ENCODE measurements around the gene RAB11FIP3. TPM values are rescaled to one million over a fixed set of nuclear protein-coding genes. Genes with fewer than 3 reads are reported as not detected.

RAB11FIP3 gene
- total and polyA plus RNA-seq, 10 of the 15 experiments (the other 5 are each of a cell fraction or from before 2014, with no cell fraction given), result 1.2 to 27.3 (median 7.7) TPM

DNA sequence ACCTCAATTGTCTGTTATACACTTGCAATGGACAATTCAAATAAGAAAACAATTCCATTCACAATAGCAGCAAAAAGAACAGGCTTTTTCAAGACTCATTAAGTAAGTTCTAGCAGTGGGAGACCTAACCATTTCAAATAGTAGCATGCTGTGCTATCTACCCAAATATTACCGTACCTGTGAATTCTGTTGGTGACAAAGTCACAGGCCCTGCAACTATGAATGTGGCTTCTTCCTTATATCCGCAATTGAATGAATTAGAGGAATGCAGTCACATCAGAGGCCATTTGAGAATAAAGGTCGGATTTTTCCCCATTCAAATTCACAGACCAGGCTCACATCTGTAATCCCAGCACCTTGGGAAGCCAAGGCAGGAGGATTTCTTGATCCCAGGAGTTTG is 29.2 kb upstream of the RAB11FIP3 start:
- intact Hi-C loops (cut with micrococcal nuclease; ENCODE audit: unreplicated experiment) (loop anchor here (10.0 kb wide), 2 partner anchors 99 to 269 kb away; partner anchors contain the start of gene RHOT2), in situ Hi-C loops (cut with MboI) (loop anchor here (10.0 kb wide), 1 partner anchor 269 kb away; the partner anchor contains the start of gene RHOT2)
- Histone ChIP-seq H4K20me1 (ENCODE audit: control insufficient read depth, insufficient read depth) (no peaks in the 10 kb centered on the region), H3K4me2 (ENCODE audit: control insufficient read depth, insufficient read depth) (peak overlapping the region; percentile 82), H3K36me3 (ENCODE audit: control insufficient read depth in 2 of 2, insufficient read depth in 2 of 2, low read length in 1 of 2) (no peaks in the 10 kb centered on the region), H3K9me3 (replicated peaks; ENCODE audit: control insufficient read depth, insufficient read depth, low read length) (no peaks in the 10 kb centered on the region; the same call in 2 of the 3 replicates), H3K9ac (ENCODE audit: control insufficient read depth, insufficient read depth, low read length) (no peak overlapping the region), H3K4me1 (ENCODE audit: control insufficient read depth, insufficient read depth, low read length) (peaks cover 14% of the 10 kb centered on the region; the same call in 1 of the 2 replicates), H3K79me2 (ENCODE audit: control insufficient read depth, insufficient read depth, low read length) (peaks cover 2% of the 10 kb centered on the region; the same call in 1 of the 2 replicates), H3K27ac (ENCODE audit: control insufficient read depth, insufficient read depth) (no peak overlapping the region), H3K27me3 (replicated peaks in 1 of 2; ENCODE audit: control insufficient read depth in 2 of 2, insufficient read depth in 2 of 2, low read length in 1 of 2) (no peaks in the 10 kb centered on the region), H3K4me3 (peak overlapping the region; percentile 54; the same call in 1 of the 2 replicates), H2AFZ (ENCODE audit: control insufficient read depth, low read depth, low read length) (peak overlapping the region; percentile 71)
- WGBS (ENCODE audit: insufficient coverage, insufficient replicate concordance, low lambda C conversion rate, missing lambda C conversion rate), result 64% methylated on average over 3 of the region's 3 CpGs
- BruUV-seq (replicated peaks), result no TSS peak
- FAIRE-seq (no peak), ATAC-seq (no peak), DNase-seq (ENCODE audit: low read depth, low spot score) (no peak)
- ChIA-PET POLR2A (interaction anchor here (0.6 to 2.0 kb wide), 2 partner anchors 14 to 26 kb away, joined by 4 to 5 read pairs; partner anchors contain the start of gene MRPL28), SMC1A (ENCODE audit: uncharacterized antibody, unreplicated experiment) (no interaction called here), RAD21 (ENCODE audit: unreplicated experiment) (no interaction called here), CTCF (no interaction called here)
- TF ChIP-seq, protein P1, sequence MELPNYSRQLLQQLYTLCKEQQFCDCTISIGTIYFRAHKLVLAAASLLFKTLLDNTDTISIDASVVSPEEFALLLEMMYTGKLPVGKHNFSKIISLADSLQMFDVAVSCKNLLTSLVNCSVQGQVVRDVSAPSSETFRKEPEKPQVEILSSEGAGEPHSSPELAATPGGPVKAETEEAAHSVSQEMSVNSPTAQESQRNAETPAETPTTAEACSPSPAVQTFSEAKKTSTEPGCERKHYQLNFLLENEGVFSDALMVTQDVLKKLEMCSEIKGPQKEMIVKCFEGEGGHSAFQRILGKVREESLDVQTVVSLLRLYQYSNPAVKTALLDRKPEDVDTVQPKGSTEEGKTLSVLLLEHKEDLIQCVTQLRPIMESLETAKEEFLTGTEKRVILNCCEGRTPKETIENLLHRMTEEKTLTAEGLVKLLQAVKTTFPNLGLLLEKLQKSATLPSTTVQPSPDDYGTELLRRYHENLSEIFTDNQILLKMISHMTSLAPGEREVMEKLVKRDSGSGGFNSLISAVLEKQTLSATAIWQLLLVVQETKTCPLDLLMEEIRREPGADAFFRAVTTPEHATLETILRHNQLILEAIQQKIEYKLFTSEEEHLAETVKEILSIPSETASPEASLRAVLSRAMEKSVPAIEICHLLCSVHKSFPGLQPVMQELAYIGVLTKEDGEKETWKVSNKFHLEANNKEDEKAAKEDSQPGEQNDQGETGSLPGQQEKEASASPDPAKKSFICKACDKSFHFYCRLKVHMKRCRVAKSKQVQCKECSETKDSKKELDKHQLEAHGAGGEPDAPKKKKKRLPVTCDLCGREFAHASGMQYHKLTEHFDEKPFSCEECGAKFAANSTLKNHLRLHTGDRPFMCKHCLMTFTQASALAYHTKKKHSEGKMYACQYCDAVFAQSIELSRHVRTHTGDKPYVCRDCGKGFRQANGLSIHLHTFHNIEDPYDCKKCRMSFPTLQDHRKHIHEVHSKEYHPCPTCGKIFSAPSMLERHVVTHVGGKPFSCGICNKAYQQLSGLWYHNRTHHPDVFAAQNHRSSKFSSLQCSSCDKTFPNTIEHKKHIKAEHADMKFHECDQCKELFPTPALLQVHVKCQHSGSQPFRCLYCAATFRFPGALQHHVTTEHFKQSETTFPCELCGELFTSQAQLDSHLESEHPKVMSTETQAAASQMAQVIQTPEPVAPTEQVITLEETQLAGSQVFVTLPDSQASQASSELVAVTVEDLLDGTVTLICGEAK (IDR thresholded peaks at IDR 0.05; ENCODE audit: borderline replicate concordance), result no peak
- no peak for TF ChIP-seq SRF (IDR thresholded peaks at IDR 0.05; ENCODE audit: low read depth in 2 of 2, low read length in 2 of 2)
- TF ChIP-seq FOXK2 (IDR thresholded peaks at IDR 0.05), result no peak
- TF ChIP-seq, protein P2, sequence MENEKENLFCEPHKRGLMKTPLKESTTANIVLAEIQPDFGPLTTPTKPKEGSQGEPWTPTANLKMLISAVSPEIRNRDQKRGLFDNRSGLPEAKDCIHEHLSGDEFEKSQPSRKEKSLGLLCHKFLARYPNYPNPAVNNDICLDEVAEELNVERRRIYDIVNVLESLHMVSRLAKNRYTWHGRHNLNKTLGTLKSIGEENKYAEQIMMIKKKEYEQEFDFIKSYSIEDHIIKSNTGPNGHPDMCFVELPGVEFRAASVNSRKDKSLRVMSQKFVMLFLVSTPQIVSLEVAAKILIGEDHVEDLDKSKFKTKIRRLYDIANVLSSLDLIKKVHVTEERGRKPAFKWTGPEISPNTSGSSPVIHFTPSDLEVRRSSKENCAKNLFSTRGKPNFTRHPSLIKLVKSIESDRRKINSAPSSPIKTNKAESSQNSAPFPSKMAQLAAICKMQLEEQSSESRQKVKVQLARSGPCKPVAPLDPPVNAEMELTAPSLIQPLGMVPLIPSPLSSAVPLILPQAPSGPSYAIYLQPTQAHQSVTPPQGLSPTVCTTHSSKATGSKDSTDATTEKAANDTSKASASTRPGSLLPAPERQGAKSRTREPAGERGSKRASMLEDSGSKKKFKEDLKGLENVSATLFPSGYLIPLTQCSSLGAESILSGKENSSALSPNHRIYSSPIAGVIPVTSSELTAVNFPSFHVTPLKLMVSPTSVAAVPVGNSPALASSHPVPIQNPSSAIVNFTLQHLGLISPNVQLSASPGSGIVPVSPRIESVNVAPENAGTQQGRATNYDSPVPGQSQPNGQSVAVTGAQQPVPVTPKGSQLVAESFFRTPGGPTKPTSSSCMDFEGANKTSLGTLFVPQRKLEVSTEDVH (IDR thresholded peaks at IDR 0.05; ENCODE audit: low read depth, partially characterized antibody), result no peak
- no peak for TF ChIP-seq MXI1 (IDR thresholded peaks at IDR 0.05; ENCODE audit: low read depth, low read length)
- TF ChIP-seq, protein P3, sequence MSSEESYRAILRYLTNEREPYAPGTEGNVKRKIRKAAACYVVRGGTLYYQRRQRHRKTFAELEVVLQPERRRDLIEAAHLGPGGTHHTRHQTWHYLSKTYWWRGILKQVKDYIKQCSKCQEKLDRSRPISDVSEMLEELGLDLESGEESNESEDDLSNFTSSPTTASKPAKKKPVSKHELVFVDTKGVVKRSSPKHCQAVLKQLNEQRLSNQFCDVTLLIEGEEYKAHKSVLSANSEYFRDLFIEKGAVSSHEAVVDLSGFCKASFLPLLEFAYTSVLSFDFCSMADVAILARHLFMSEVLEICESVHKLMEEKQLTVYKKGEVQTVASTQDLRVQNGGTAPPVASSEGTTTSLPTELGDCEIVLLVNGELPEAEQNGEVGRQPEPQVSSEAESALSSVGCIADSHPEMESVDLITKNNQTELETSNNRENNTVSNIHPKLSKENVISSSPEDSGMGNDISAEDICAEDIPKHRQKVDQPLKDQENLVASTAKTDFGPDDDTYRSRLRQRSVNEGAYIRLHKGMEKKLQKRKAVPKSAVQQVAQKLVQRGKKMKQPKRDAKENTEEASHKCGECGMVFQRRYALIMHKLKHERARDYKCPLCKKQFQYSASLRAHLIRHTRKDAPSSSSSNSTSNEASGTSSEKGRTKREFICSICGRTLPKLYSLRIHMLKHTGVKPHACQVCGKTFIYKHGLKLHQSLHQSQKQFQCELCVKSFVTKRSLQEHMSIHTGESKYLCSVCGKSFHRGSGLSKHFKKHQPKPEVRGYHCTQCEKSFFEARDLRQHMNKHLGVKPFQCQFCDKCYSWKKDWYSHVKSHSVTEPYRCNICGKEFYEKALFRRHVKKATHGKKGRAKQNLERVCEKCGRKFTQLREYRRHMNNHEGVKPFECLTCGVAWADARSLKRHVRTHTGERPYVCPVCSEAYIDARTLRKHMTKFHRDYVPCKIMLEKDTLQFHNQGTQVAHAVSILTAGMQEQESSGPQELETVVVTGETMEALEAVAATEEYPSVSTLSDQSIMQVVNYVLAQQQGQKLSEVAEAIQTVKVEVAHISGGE (CRISPR knock-in tag; IDR thresholded peaks at IDR 0.05), result no peak
- TF ChIP-seq, protein P4, sequence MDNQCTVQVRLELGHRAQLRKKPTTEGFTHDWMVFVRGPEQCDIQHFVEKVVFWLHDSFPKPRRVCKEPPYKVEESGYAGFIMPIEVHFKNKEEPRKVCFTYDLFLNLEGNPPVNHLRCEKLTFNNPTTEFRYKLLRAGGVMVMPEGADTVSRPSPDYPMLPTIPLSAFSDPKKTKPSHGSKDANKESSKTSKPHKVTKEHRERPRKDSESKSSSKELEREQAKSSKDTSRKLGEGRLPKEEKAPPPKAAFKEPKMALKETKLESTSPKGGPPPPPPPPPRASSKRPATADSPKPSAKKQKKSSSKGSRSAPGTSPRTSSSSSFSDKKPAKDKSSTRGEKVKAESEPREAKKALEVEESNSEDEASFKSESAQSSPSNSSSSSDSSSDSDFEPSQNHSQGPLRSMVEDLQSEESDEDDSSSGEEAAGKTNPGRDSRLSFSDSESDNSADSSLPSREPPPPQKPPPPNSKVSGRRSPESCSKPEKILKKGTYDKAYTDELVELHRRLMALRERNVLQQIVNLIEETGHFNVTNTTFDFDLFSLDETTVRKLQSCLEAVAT (IDR thresholded peaks at IDR 0.05), result no peak
- TF ChIP-seq, protein P5, sequence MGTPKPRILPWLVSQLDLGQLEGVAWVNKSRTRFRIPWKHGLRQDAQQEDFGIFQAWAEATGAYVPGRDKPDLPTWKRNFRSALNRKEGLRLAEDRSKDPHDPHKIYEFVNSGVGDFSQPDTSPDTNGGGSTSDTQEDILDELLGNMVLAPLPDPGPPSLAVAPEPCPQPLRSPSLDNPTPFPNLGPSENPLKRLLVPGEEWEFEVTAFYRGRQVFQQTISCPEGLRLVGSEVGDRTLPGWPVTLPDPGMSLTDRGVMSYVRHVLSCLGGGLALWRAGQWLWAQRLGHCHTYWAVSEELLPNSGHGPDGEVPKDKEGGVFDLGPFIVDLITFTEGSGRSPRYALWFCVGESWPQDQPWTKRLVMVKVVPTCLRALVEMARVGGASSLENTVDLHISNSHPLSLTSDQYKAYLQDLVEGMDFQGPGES (IDR thresholded peaks at IDR 0.05), result no peak
